ENCODE measurements around the gene SGPL1. TPM values are rescaled to one million over a fixed set of nuclear protein-coding genes. Genes with fewer than 3 reads are reported as not detected.
A peak's percentile ranks its signal among the peaks of the same experiment; 100 is the strongest.
"Not testable (repeated sequence)": the region's sequence is repeated elsewhere in the genome, so short reads cannot be mapped to it uniquely, and the experiment has no call there.

Gene SGPL1, protein sequence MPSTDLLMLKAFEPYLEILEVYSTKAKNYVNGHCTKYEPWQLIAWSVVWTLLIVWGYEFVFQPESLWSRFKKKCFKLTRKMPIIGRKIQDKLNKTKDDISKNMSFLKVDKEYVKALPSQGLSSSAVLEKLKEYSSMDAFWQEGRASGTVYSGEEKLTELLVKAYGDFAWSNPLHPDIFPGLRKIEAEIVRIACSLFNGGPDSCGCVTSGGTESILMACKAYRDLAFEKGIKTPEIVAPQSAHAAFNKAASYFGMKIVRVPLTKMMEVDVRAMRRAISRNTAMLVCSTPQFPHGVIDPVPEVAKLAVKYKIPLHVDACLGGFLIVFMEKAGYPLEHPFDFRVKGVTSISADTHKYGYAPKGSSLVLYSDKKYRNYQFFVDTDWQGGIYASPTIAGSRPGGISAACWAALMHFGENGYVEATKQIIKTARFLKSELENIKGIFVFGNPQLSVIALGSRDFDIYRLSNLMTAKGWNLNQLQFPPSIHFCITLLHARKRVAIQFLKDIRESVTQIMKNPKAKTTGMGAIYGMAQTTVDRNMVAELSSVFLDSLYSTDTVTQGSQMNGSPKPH
- total RNA-seq = 10 to 100 TPM; 33.7 to 48.4 (median 47.8) TPM
- 35.2 TPM for total RNA-seq (2013)

DNA sequence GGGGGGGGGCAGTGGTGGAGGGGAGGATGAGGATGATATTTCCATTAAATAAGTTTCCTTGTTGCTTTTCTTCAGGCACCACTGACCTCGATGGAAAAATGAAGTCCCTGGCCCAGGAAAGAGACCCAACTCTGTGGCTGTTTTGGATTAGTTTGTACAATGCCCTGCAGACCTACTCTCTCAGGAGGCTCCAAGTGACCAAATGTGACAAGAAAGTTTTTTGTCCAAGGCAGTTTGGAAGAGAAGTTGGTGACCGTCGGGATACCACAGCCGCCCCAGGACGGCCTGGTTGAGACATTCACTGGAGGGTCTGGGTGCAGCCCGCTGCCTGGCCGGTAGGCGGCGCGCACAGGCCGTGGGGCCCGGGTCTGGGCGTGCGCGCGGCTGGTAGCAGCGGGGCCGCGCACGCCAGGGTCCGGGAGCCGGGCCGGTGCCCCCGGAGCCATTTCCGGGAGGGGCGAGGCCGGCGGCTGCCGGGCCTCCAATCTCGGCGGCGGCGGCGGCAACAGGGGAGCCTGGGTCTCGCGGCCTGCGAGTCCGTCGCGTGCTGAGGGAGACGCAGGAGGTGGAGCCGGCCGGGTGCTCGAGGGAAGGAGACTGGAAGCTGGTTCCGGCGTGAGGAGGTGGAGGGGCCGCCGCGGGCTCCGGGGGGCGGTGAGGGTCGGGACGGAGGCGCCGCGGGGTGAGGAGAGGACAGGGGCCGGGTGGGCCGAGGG lies at the start of gene SGPL1:
Gene SGPL1, plus strand, starts transcription at position 445 of the 716 bp plus-strand sequence. CDS start 906 bp downstream, outside the sequence.
- Mint-ChIP-seq H3K27me3 (ENCODE audit: low read depth in 2 of 2) (no peaks in the 10 kb centered on the region), H3K9me3 (no peaks in the 10 kb centered on the region), H3K4me1 (peaks cover 15 to 36% of the 10 kb centered on the region in 2 donors), H3K4me3 (peak within 1 kb of the TSS; percentile 90), H3K36me3 (no peaks in the 10 kb centered on the region), H3K27ac (peak within 1 kb of the TSS; percentile 75 to 81)
- DNase-seq = peak; percentile 87 to 91
- Histone ChIP-seq H3K4me3 (ENCODE audit: low read length) (peak within 1 kb of the TSS; percentile 57), H3K9me3 (ENCODE audit: control insufficient read depth, insufficient read depth, low read length) (no peaks in the 10 kb centered on the region), H3K27me3 (ENCODE audit: control insufficient read depth, insufficient read depth, low read length) (no peaks in the 10 kb centered on the region), H3K36me3 (ENCODE audit: control insufficient read depth, insufficient read depth, low read length) (no peaks in the 10 kb centered on the region), H3K4me1 (ENCODE audit: control insufficient read depth, insufficient read depth, low read length) (peaks cover 12% of the 10 kb centered on the region), H3K27ac (ENCODE audit: low read length) (peak within 1 kb of the TSS; percentile 45)
- intact Hi-C loops (cut with micrococcal nuclease) = loop anchor here (1.0 to 2.0 kb wide), 2 partner anchors 65 to 265 kb away; no protein-coding TSS in a partner anchor
- TF ChIP-seq, protein P1, sequence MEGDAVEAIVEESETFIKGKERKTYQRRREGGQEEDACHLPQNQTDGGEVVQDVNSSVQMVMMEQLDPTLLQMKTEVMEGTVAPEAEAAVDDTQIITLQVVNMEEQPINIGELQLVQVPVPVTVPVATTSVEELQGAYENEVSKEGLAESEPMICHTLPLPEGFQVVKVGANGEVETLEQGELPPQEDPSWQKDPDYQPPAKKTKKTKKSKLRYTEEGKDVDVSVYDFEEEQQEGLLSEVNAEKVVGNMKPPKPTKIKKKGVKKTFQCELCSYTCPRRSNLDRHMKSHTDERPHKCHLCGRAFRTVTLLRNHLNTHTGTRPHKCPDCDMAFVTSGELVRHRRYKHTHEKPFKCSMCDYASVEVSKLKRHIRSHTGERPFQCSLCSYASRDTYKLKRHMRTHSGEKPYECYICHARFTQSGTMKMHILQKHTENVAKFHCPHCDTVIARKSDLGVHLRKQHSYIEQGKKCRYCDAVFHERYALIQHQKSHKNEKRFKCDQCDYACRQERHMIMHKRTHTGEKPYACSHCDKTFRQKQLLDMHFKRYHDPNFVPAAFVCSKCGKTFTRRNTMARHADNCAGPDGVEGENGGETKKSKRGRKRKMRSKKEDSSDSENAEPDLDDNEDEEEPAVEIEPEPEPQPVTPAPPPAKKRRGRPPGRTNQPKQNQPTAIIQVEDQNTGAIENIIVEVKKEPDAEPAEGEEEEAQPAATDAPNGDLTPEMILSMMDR (IDR thresholded peaks at IDR 0.05) = peak; percentile 95
- peak; percentile 98 to 99 (median 98) for ATAC-seq
- 2% methylated on average over 58 of the region's 58 CpGs for WGBS (ENCODE audit: insufficient coverage)

DNA sequence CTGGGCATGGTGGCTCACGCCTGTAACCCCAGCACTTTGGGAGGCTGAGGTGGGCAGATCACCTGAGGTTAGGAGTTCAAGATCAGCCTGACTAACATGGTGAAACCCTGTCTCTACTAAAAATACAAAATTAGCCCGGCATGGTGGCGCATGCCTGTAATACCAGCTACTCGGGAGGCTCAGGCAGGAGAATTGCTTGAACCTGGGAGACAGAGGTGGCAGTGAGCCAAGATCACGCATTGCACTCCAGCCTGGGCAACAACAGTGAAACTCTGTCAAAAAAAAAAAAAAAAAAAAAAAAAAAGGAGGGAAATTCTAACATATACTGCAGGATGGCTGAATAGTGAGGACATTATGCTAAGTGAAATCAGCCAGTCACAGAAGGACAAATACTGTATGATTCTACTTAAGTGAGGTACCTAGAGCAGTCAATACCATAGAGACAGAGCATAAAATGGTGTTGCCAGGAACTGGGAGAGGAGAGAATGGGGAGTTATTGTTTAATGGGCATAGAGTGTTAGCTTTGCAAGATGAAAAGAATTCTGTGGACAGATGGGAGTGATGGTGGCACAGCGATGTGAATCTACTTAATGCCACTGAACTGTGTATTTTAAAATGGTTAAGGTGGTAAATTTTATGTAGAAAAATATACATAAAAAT lies 47.6 kb upstream of the SGPL1 start:
- 88% methylated on average over 6 of the region's 6 CpGs for WGBS (ENCODE audit: insufficient coverage)
- DNase-seq; H3K4me1 ChIP-seq (ENCODE audit: control insufficient read depth, insufficient read depth, low read length); H3K4me1 Mint-ChIP-seq; H3K27me3 ChIP-seq (ENCODE audit: control insufficient read depth, insufficient read depth, low read length); H3K4me3 Mint-ChIP-seq; H3K27ac Mint-ChIP-seq; intact Hi-C loops (cut with micrococcal nuclease); H3K9me3 Mint-ChIP-seq; H3K9me3 ChIP-seq (ENCODE audit: control insufficient read depth, insufficient read depth, low read length); H3K36me3 ChIP-seq (ENCODE audit: control insufficient read depth, insufficient read depth, low read length); H3K27me3 Mint-ChIP-seq (ENCODE audit: low read depth in 2 of 2); ATAC-seq; H3K36me3 Mint-ChIP-seq; H3K27ac ChIP-seq (ENCODE audit: low read length); H3K4me3 ChIP-seq (ENCODE audit: low read length): not testable (repeated sequence)

DNA sequence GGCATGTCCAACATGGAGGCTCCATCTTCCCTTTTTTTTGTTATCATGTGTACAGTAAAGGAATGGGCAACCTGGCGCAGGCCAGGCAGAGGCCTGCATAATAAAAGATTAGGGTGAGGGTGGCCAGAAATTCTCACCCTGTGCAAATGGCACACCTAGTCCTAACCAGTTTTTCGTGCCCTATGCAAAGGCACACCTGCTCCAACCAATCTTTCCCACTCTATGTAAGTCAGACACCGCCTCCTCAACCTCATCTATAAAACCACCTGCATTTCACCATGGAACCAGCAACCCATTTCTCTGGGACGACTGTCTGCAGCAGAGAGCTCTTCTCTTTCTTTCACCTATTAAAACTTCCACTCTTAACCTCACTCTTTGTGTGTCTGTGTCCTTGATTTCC lies 46.6 kb upstream of the SGPL1 start:
- no peaks in the 10 kb centered on the region for H3K27me3 ChIP-seq (ENCODE audit: control insufficient read depth, insufficient read depth, low read length)
- intact Hi-C loops (cut with micrococcal nuclease) = no loop called here
- TF ChIP-seq, protein P1 (IDR thresholded peaks at IDR 0.05) = no peak
- Mint-ChIP-seq H3K9me3 (no peaks in the 10 kb centered on the region), H3K4me3 (no peak overlapping the region), H3K36me3 (no peaks in the 10 kb centered on the region), H3K4me1 (peaks cover 0 to 4% of the 10 kb centered on the region in 2 donors), H3K27ac (no peak overlapping the region), H3K27me3 (ENCODE audit: low read depth in 2 of 2) (peaks cover 0 to 3% of the 10 kb centered on the region in 2 donors)
- no peak overlapping the region for H3K4me3 ChIP-seq (ENCODE audit: low read length)
- no peaks in the 10 kb centered on the region for H3K4me1 ChIP-seq (ENCODE audit: control insufficient read depth, insufficient read depth, low read length)
- ATAC-seq (no peak), DNase-seq (peak in 1 of 2 donors; percentile 3)
- no peak overlapping the region for H3K27ac ChIP-seq (ENCODE audit: low read length)
- no peaks in the 10 kb centered on the region for H3K9me3 ChIP-seq (ENCODE audit: control insufficient read depth, insufficient read depth, low read length)
- WGBS (ENCODE audit: insufficient coverage) = 62% methylated on average over 3 of the region's 4 CpGs
- no peaks in the 10 kb centered on the region for H3K36me3 ChIP-seq (ENCODE audit: control insufficient read depth, insufficient read depth, low read length)

All from natural killer cell (primary cell).